Measurements from ENCODE around the gene FBXW5.

FBXW5 gene

DNA sequence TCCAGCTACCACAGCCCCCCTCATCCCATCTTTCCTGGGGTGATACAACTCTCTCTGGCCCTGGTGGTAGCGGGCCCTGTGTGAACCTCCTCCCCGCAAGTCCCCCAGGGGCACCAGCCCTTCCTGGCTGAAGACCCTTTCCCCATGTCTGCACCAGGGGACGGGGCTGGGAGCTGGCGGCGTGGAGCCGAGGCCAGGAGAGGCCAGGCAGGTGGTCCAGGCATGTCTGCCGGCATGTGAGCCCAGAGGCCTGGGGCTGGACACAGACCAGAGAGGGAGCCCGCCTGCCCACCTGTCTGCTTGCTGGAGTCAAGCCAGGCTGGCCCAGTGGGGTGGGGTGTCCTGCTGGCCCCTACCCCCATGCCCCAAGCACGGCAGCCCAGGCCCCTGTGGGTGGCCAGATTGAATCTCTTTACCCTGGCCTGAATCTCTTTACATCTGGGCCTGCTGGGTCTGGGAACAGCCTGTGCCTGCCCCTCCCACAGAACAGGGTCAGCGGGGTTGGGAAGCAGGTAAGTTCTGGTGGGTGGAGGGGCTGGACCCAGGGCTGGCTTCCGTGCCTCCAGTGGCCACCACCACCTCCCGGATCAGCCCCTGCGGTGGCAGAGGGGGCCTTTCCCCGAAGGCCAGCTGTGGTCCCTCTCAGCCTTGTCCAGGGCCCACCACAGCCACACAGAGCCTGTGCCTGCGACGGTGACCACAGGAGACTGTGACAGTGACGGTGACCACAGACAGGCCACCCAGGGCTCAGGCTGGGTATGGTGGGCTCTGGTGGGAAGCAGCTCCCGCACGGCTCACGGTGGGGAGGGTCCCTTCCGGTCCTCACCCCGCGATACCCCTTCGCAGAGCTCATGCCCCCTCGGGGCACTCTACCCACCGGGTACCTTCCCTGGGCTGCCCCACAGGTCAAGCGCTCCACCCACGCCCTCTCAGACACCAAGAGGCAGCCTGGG, 14.6 kb upstream of the FBXW5 start:
- H3K27ac ChIP-seq, result no peak overlapping the region
- no peak for TF ChIP-seq CTCF (conservative IDR thresholded peaks at IDR 0.05)

DNA sequence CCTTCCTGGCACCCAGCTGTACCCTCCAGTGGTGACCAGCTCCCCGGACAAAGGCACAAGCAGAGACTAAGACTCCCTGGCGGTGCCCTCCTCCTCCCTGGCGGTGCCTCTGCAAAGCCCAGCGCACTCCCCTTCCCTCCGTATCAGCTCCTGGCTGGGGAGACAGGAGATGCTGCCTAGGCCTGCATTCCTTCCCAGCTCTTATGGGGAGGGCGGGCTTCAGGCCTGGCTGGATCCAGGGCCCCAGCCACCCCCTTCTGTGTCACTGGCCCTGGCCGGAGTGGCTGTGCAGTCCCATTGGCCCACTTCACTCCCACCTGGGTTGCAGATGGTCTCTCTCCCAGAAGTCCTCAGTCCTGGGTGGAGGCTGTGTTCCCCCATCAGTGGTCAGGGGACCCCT, 13.9 kb upstream of the FBXW5 start:
- H3K27ac ChIP-seq, result no peak overlapping the region
- no peak for TF ChIP-seq CTCF (conservative IDR thresholded peaks at IDR 0.05)

- TF ChIP-seq CTCF (conservative IDR thresholded peaks at IDR 0.05), result no peak
- no peak overlapping the region for H3K27ac ChIP-seq
Observed at GRCh38 chr9:136957901-136958300, 13.4 kb upstream of the FBXW5 start.

- H3K27ac ChIP-seq, result no peak overlapping the region
- TF ChIP-seq CTCF (conservative IDR thresholded peaks at IDR 0.05), result no peak
Observed at GRCh38 chr9:136957461-136957860, 12.9 kb upstream of the FBXW5 start.

GRCh38 chr9:136956604-136957003, 12.1 kb upstream of the FBXW5 start:
- TF ChIP-seq CTCF (conservative IDR thresholded peaks at IDR 0.05), result no peak
- no peak overlapping the region for H3K27ac ChIP-seq

DNA sequence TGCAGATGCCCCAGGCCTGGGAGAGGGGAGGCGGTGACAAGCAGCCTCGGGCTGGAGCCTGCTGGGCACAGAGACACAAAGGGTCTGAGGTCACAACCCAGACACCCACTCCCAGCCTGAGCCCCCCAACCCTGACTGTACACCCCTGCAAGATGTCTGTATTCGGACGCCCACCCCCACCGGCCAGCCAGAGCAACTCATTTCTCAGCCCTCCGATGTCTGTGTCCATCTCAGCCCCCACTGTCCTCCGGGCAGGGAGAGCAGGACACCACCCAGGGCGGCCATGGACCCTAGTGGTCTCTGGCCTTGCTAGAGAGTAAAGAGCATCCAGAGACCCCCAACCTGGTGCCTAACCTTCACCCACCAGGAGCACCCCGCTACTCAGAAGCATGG, 11.4 kb upstream of the FBXW5 start:
- H3K27ac ChIP-seq, result no peak overlapping the region
- TF ChIP-seq CTCF (conservative IDR thresholded peaks at IDR 0.05), result no peak

DNA sequence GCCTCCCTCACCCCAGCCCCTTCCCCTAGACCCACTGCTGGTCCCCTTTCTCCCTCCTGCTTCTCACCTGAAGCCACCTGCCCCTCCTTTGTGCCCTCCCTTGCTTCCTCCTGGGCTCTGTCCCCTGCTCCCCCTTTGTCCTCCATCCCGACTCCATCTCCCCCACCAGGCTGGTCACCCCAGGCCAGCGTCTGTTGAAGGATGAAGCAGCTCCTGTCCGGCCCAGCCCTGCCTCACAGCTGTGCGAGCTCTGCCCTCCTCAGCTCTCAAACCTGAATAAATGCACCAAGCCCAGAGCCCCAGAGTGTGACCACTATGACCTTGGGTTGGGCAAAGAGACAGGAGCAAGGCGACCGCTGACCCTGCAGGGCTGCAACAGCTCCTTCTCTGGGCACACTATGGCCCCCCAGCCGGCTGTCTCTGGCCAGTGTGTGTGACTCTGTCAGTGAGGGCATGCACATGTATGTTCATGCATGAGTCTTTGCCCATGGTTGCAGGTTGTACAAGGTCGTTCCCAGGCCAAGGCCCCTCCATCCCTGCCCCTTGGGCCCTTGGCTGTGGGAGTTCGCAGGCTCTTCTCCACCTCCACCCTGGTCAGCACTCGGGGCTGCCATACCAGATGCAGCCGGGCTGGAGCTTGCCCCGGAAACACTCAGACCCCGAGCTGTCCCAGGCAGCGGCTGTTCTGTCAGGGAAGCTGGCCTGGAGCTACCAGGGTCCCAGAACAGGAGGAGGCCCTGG, 10.8 kb upstream of the FBXW5 start:
- no peak for TF ChIP-seq CTCF (conservative IDR thresholded peaks at IDR 0.05)
- no peak overlapping the region for H3K27ac ChIP-seq
